Measurements from ENCODE around the gene YIF1A. TPM values are rescaled to one million over a fixed set of nuclear protein-coding genes. Genes with fewer than 3 reads are reported as not detected.

The YIF1A gene
- total RNA-seq, 1 experiment from 2014 or later, result 145 TPM

DNA sequence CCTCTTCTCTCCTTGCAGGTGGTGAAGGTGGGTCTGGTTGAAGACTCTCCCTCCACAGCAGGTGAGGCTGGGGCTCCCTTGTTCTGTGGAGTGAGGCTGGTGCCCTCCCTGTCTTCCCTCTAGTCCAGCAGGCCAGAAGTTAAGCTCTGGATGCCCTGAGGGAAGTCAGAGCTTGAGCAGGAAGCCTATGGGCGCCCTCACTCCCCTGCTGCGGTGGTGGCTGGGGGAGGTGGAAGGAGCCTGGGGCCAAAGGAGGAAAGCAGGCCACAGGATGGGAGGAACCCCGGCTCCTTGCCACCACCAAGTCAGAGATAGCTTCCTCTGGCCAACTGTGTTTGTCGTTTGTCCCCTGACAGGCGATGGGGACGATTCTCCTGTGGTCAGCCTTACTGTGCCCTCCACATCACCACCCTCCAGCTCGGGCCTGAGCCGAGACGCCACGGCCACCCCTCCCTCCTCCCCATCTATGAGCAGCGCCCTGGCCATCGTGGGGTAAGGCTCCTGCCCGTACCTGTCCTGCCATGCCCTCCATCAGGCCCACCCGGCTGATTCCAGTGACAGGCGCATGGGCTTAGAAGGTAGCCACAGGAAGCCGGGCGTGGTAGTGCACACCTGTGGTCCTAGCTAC lies 50.0 kb downstream of the YIF1A start:
- H2AFZ ChIP-seq (ENCODE audit: low read length), result no peak overlapping the region
- H3K4me3 ChIP-seq (ENCODE audit: low read length), result no peak overlapping the region
- no peaks in the 10 kb centered on the region for H3K9me3 ChIP-seq (ENCODE audit: low read length)
- no peak for DNase-seq
- H4K20me1 ChIP-seq (ENCODE audit: insufficient read depth, low read depth, low read length), result no peaks in the 10 kb centered on the region
- H3K4me1 ChIP-seq (ENCODE audit: low read length), result peaks cover 51% of the 10 kb centered on the region
- no peaks in the 10 kb centered on the region for H3K79me2 ChIP-seq (ENCODE audit: low read length)
- H3K9ac ChIP-seq (ENCODE audit: low read length), result no peak overlapping the region
- no peaks in the 10 kb centered on the region for H3K9me2 ChIP-seq (replicated peaks; ENCODE audit: insufficient read depth, low read length)
- no peak overlapping the region for H3K27ac ChIP-seq (ENCODE audit: low read length)
- no peak overlapping the region for H3K4me2 ChIP-seq (ENCODE audit: low read depth, low read length, poor library complexity, severe bottlenecking)
- H3K27me3 ChIP-seq (ENCODE audit: low read length), result no peaks in the 10 kb centered on the region
- H3K36me3 ChIP-seq (ENCODE audit: insufficient read depth, low read length), result peaks cover 6% of the 10 kb centered on the region

DNA sequence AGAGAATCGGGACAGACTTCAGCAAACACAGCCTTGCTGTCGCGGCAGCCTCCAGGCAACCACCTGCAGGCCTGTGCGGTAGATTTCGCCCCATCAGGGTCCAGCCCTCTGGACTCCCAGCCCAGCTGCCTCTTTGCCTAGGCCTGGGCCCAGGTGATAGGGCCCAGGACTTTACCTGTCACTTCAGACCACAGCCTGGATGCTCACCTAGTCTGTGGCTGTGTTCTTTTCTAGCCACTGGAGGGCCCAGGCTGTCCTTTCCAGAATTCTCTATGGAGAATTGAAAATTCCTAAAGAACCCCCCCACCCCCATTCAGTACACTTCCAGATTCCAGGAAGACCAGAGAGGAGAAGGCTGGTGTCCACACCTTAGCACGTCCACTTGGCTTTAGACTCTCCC lies 51.1 kb downstream of the YIF1A start:
- H3K4me3 ChIP-seq (ENCODE audit: low read length), result no peak overlapping the region
- H3K27ac ChIP-seq (ENCODE audit: low read length), result no peak overlapping the region
- H3K9me2 ChIP-seq (replicated peaks; ENCODE audit: insufficient read depth, low read length), result no peaks in the 10 kb centered on the region
- no peak overlapping the region for H3K9ac ChIP-seq (ENCODE audit: low read length)
- H3K27me3 ChIP-seq (ENCODE audit: low read length), result no peaks in the 10 kb centered on the region
- H3K4me1 ChIP-seq (ENCODE audit: low read length), result peaks cover 44% of the 10 kb centered on the region
- DNase-seq, result no peak
- H3K36me3 ChIP-seq (ENCODE audit: insufficient read depth, low read length), result peaks cover 6% of the 10 kb centered on the region
- H4K20me1 ChIP-seq (ENCODE audit: insufficient read depth, low read depth, low read length), result no peaks in the 10 kb centered on the region
- H3K4me2 ChIP-seq (ENCODE audit: low read depth, low read length, poor library complexity, severe bottlenecking), result no peak overlapping the region
- no peaks in the 10 kb centered on the region for H3K9me3 ChIP-seq (ENCODE audit: low read length)
- H2AFZ ChIP-seq (ENCODE audit: low read length), result no peak overlapping the region
- no peaks in the 10 kb centered on the region for H3K79me2 ChIP-seq (ENCODE audit: low read length)

DNA sequence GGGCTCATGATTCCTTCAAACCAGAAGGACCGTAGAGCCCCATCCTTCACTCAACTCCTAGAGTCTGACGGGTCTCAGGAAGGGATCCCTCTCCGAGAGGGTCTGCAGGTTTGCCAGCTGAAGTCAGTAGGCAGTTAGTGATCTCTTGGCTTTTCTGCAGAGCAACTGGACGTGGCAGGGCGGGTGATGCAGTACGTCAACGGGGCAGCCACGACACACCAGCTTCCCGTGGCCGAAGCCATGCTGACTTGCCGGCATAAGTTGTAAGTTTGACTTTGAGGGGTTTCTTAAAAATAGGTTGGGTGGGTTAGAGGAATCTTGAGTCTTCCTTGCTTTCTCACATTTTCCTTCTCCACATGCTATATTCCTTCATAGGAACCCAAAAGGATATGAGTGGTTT lies 53.8 kb downstream of the YIF1A start:
- no peaks in the 10 kb centered on the region; the same call in 1 of the 2 replicates for H3K36me3 ChIP-seq (ENCODE audit: insufficient read depth, low read length)
- H3K4me1 ChIP-seq (ENCODE audit: low read length), result peaks cover 17% of the 10 kb centered on the region
- H3K9me3 ChIP-seq (ENCODE audit: low read length), result no peaks in the 10 kb centered on the region
- no peak overlapping the region for H2AFZ ChIP-seq (ENCODE audit: low read length)
- DNase-seq, result no peak
- H3K9ac ChIP-seq (ENCODE audit: low read length), result no peak overlapping the region
- no peaks in the 10 kb centered on the region for H3K9me2 ChIP-seq (replicated peaks; ENCODE audit: insufficient read depth, low read length)
- H4K20me1 ChIP-seq (ENCODE audit: insufficient read depth, low read depth, low read length), result no peaks in the 10 kb centered on the region
- H3K4me2 ChIP-seq (ENCODE audit: low read depth, low read length, poor library complexity, severe bottlenecking), result no peak overlapping the region
- H3K79me2 ChIP-seq (ENCODE audit: low read length), result no peaks in the 10 kb centered on the region
- H3K27me3 ChIP-seq (ENCODE audit: low read length), result no peaks in the 10 kb centered on the region
- H3K27ac ChIP-seq (ENCODE audit: low read length), result no peak overlapping the region
- H3K4me3 ChIP-seq (ENCODE audit: low read length), result no peak overlapping the region

Other genes with a start within 250 kb of the YIF1A start
- gene GAL3ST3, start 240.0 kb downstream of the YIF1A start, total RNA-seq (2014; rRNA removed; shearing (Covaris generic); ENCODE audit: low replicate concordance), result not detected in 2 replicates
- 89.0 and 166 TPM in 2 replicates for gene SF3B2, start 236.8 kb downstream of the YIF1A start, total RNA-seq (2014; rRNA removed; shearing (Covaris generic); ENCODE audit: low replicate concordance)
- 60.5 and 81.1 TPM in 2 replicates for gene PACS1, start 218.9 kb downstream of the YIF1A start, total RNA-seq (2014; rRNA removed; shearing (Covaris generic); ENCODE audit: low replicate concordance)
- gene KLC2, start 31.4 kb downstream of the YIF1A start, total RNA-seq (2014; rRNA removed; shearing (Covaris generic); ENCODE audit: low replicate concordance), result 12.9 and 18.5 TPM in 2 replicates
- 56.2 and 64.3 TPM in 2 replicates for gene RAB1B, start 20.5 kb downstream of the YIF1A start, total RNA-seq (2014; rRNA removed; shearing (Covaris generic); ENCODE audit: low replicate concordance)
- gene CNIH2, start 11.0 kb downstream of the YIF1A start, total RNA-seq (2014; rRNA removed; shearing (Covaris generic); ENCODE audit: low replicate concordance), result 0.34 and 6.6 TPM in 2 replicates
- not detected in 2 replicates for gene TMEM151A, start 2.8 kb upstream of the YIF1A start, total RNA-seq (2014; rRNA removed; shearing (Covaris generic); ENCODE audit: low replicate concordance)
- not detected in 2 replicates for gene CD248, start 27.9 kb upstream of the YIF1A start, total RNA-seq (2014; rRNA removed; shearing (Covaris generic); ENCODE audit: low replicate concordance)
- 0.78 and 1.1 TPM in 2 replicates for gene RIN1, start 47.3 kb upstream of the YIF1A start, total RNA-seq (2014; rRNA removed; shearing (Covaris generic); ENCODE audit: low replicate concordance)
- gene BRMS1, start 56.0 kb upstream of the YIF1A start, total RNA-seq (2014; rRNA removed; shearing (Covaris generic); ENCODE audit: low replicate concordance), result 32.0 and 57.1 TPM in 2 replicates
- 10.6 and 11.9 TPM in 2 replicates for gene B4GAT1, start 58.5 kb upstream of the YIF1A start, total RNA-seq (2014; rRNA removed; shearing (Covaris generic); ENCODE audit: low replicate concordance)
- gene SLC29A2, start 82.6 kb upstream of the YIF1A start, total RNA-seq (2014; rRNA removed; shearing (Covaris generic); ENCODE audit: low replicate concordance), result 0.15 and 0.90 TPM in 2 replicates
- gene NPAS4, start 131.9 kb upstream of the YIF1A start, total RNA-seq (2014; rRNA removed; shearing (Covaris generic); ENCODE audit: low replicate concordance), result not detected in 2 replicates
- gene MRPL11, start 149.7 kb upstream of the YIF1A start, total RNA-seq (2014; rRNA removed; shearing (Covaris generic); ENCODE audit: low replicate concordance), result 69.6 and 80.4 TPM in 2 replicates
- gene PELI3, start 177.8 kb upstream of the YIF1A start, total RNA-seq (2014; rRNA removed; shearing (Covaris generic); ENCODE audit: low replicate concordance), result 5.6 and 6.7 TPM in 2 replicates
- gene DPP3, start 191.3 kb upstream of the YIF1A start, total RNA-seq (2014; rRNA removed; shearing (Covaris generic); ENCODE audit: low replicate concordance), result 77.9 and 91.5 TPM in 2 replicates
- 9.1 and 37.3 TPM in 2 replicates for gene BBS1, start 221.5 kb upstream of the YIF1A start, total RNA-seq (2014; rRNA removed; shearing (Covaris generic); ENCODE audit: low replicate concordance)